GM12878 (cell line): ENCODE results near the gene PHF14. TPM values are rescaled to one million over a fixed set of nuclear protein-coding genes. Genes with fewer than 3 reads are reported as not detected.

Source experiments
- BMI1 ChIP-seq: fragments of 450-650 bp; IDR thresholded peaks from 2 replicates; pipeline ENCODE4 v1.6.1; 2016; ENCODE audit warnings: mild to moderate bottlenecking, moderate library complexity, borderline replicate concordance
- CREB1 ChIP-seq: IDR thresholded peaks from 2 replicates; pipeline ENCODE4 v1.6.1; 2012; ENCODE audit warnings: low read depth, mild to moderate bottlenecking, inconsistent platforms
- CREM ChIP-seq: IDR thresholded peaks from 2 replicates; pipeline ENCODE4 v1.6.1; 2014; ENCODE audit warnings: antibody characterized with exemption, low read depth
- EGR1 ChIP-seq, 2 experiments: IDR thresholded peaks; 1 replicate in 1 of 2; 2 replicates in 1 of 2; pipeline ENCODE4 v1.6.1; 2011 to 2012; ENCODE audit warnings: low read depth in 2 of 2, low read length in 2 of 2, borderline replicate concordance in 1 of 2, mild to moderate bottlenecking in 1 of 2, moderate library complexity in 1 of 2
- ELK1 ChIP-seq: IDR thresholded peaks from 2 replicates; pipeline ENCODE4 v1.6.1; 2012; ENCODE audit warnings: low read depth, low read length, improper control_type of control experiment
- IKZF1 ChIP-seq: fragments of 450-650 bp; conservative IDR thresholded peaks from 2 replicates; pipeline ENCODE4 v1.6.1; 2017; ENCODE audit warnings: antibody characterized with exemption, mild to moderate bottlenecking
- IRF3 ChIP-seq: fragments of 450-650 bp; IDR thresholded peaks from 2 replicates; pipeline ENCODE4 v1.6.1; 2014; ENCODE audit warnings: mild to moderate bottlenecking
- KAT2A ChIP-seq: conservative IDR thresholded peaks from 2 replicates; pipeline ENCODE4 v1.6.1; 2011; ENCODE audit warnings: low read depth, low read length; ENCODE audit not compliant: control insufficient read depth
- MEF2A ChIP-seq: IDR thresholded peaks from 2 replicates; pipeline ENCODE4 v1.6.1; 2011; ENCODE audit warnings: low read depth, mild to moderate bottlenecking, low read length, moderate library complexity; ENCODE audit not compliant: insufficient read depth
- MEF2B ChIP-seq: fragments of 450-650 bp; IDR thresholded peaks from 2 replicates; pipeline ENCODE4 v1.6.1; 2018; ENCODE audit warnings: mild to moderate bottlenecking, moderate library complexity; ENCODE audit not compliant: partially characterized antibody, poor library complexity, severe bottlenecking
- MTA2 ChIP-seq: fragments of 450-650 bp; IDR thresholded peaks from 2 replicates; pipeline ENCODE4 v1.6.1; 2016; ENCODE audit warnings: low read depth, mild to moderate bottlenecking, moderate library complexity
- NBN ChIP-seq: fragments of 450-650 bp; IDR thresholded peaks from 2 replicates; pipeline ENCODE4 v1.6.1; 2016
- NFXL1 ChIP-seq: fragments of 450-650 bp; IDR thresholded peaks from 2 replicates; pipeline ENCODE4 v1.6.1; 2017; ENCODE audit warnings: antibody characterized with exemption, mild to moderate bottlenecking, borderline replicate concordance
- NR2C1 ChIP-seq: fragments of 450-650 bp; IDR thresholded peaks from 2 replicates; pipeline ENCODE4 v1.6.1; 2017; ENCODE audit warnings: antibody characterized with exemption, mild to moderate bottlenecking, moderate library complexity
- PML ChIP-seq: IDR thresholded peaks from 2 replicates; pipeline ENCODE4 v1.6.1; 2012; ENCODE audit warnings: low read length, inconsistent platforms
- POLR2A ChIP-seq: IDR thresholded peaks from 2 replicates; pipeline ENCODE4 v1.6.1; 2011; ENCODE audit warnings: low read depth, mild to moderate bottlenecking, low read length
- REST ChIP-seq: IDR thresholded peaks from 2 replicates; pipeline ENCODE4 v1.6.1; 2012; ENCODE audit warnings: mild to moderate bottlenecking, low read depth, low read length
- RFX5 ChIP-seq: IDR thresholded peaks from 2 replicates; pipeline ENCODE4 v1.6.1; 2011; ENCODE audit warnings: low read depth, low read length, improper control_type of control experiment
- SMAD1 ChIP-seq: fragments of 450-650 bp; IDR thresholded peaks from 2 replicates; pipeline ENCODE4 v1.6.1; 2018; ENCODE audit warnings: mild to moderate bottlenecking, low read depth; ENCODE audit not compliant: partially characterized antibody
- SP1 ChIP-seq: IDR thresholded peaks from one replicate; pipeline ENCODE4 v1.6.1; 2011; ENCODE audit warnings: low read depth, low read length
- SRF ChIP-seq, 2 experiments: IDR thresholded peaks; 2 replicates each; pipeline ENCODE4 v1.6.1; 2011; ENCODE audit warnings: low read depth in 2 of 2, low read length in 2 of 2, mild to moderate bottlenecking in 1 of 2, moderate library complexity in 1 of 2
- STAT1 ChIP-seq: fragments of 450-650 bp; conservative IDR thresholded peaks from 2 replicates; pipeline ENCODE4 v1.6.1; 2014; ENCODE audit warnings: antibody characterized with exemption, mild to moderate bottlenecking
- STAT3 ChIP-seq: IDR thresholded peaks from 2 replicates; pipeline ENCODE4 v1.6.1; 2011; ENCODE audit warnings: low read depth, low read length, improper control_type of control experiment
- TAF1 ChIP-seq: IDR thresholded peaks from 2 replicates; pipeline ENCODE4 v1.6.1; 2011; ENCODE audit warnings: mild to moderate bottlenecking, low read depth, low read length, borderline replicate concordance
- YBX1 ChIP-seq: fragments of 450-650 bp; IDR thresholded peaks from 2 replicates; pipeline ENCODE4 v1.6.1; 2016; ENCODE audit warnings: antibody characterized with exemption
- ZBED1 ChIP-seq: IDR thresholded peaks from 2 replicates; pipeline ENCODE4 v1.6.1; 2016; ENCODE audit warnings: borderline replicate concordance
- ZZZ3 ChIP-seq: IDR thresholded peaks from 2 replicates; pipeline ENCODE4 v1.6.1; 2011; ENCODE audit warnings: low read depth; ENCODE audit not compliant: control insufficient read depth, insufficient read length
- polyA plus RNA-seq, 11 experiments: library from polyadenylated mRNA; depleted of rRNA in 4 of 11; unstranded in 6 of 11; stranded (reverse) in 5 of 11; fragments of >200 nt; fragmentation: Nextera tagmentation in 4 of 11; fragmentation: Illumina TruSeq in 1 of 11; extraction: Ambion mirVana in 4 of 11; extraction: Trizol in 1 of 11; gene quantifications; 1 replicate in 1 of 11; 2 replicates in 10 of 11; pipeline versions ENCODE4 v1.2.1 to v1.2.3, GENCODE V29; 2011 to 2016; ENCODE audit warnings: inconsistent platforms in 2 of 11, missing spikeins in 2 of 11, low read depth in 1 of 11
- total RNA-seq, 4 experiments: library from RNA; depleted of rRNA in 3 of 4; stranded (reverse); fragments of >200 nt in 3 of 4; fragmentation: Illumina TruSeq in 1 of 4; extraction: Trizol in 1 of 4; gene quantifications; 2 replicates each; pipeline versions ENCODE4 v1.2.1 to v1.2.3, GENCODE V29; 2013 to 2021

The PHF14 gene
- total and polyA plus RNA-seq, 10 of the 15 experiments (the other 5 are each of a cell fraction or from before 2014, with no cell fraction given) = 21.3 to 47.1 (median 29.9) TPM

- TF ChIP-seq TAF1 (peak; percentile 93), SMAD1 (no peak), IKZF1 (peak; percentile 81), CREB1 (no peak), IRF3 (no peak), STAT1 (no peak), ELK1 (no peak), NBN (no peak), MEF2B (no peak), POLR2A (peak; percentile 83), NFXL1 (no peak), PML (peak; percentile 88), CREM (no peak), EGR1 (IDR thresholded peaks at IDR 0.05; ENCODE audit: borderline replicate concordance in 1 of 2, low read depth in 2 of 2, low read length in 2 of 2) (peak; percentile 40 to 99), STAT3 (no peak), YBX1 (no peak), BMI1 (no peak), KAT2A (no peak), RFX5 (no peak), ZBED1 (no peak), SRF (IDR thresholded peaks at IDR 0.05; ENCODE audit: low read depth in 2 of 2, low read length in 2 of 2) (0 out of 4 replicates have a peak, but pooled peaks have one; percentile 13 to 62), NR2C1 (peak; percentile 92), SP1 (peak; percentile 55), ZZZ3 (no peak), MEF2A (no peak), MTA2 (no peak), REST (no peak)
Observed at GRCh38 chr7:10973061-10973941, at the start of gene PHF14 (continued).
